ENCODE measurements around the gene APCDD1L. TPM values are rescaled to one million over a fixed set of nuclear protein-coding genes. Genes with fewer than 3 reads are reported as not detected.
A peak's percentile ranks its signal among the peaks of the same experiment; 100 is the strongest.

The APCDD1L gene
- total RNA-seq, 6 experiments from 2014 or later, result 14.5 to 43.3 (median 34.9) TPM

DNA sequence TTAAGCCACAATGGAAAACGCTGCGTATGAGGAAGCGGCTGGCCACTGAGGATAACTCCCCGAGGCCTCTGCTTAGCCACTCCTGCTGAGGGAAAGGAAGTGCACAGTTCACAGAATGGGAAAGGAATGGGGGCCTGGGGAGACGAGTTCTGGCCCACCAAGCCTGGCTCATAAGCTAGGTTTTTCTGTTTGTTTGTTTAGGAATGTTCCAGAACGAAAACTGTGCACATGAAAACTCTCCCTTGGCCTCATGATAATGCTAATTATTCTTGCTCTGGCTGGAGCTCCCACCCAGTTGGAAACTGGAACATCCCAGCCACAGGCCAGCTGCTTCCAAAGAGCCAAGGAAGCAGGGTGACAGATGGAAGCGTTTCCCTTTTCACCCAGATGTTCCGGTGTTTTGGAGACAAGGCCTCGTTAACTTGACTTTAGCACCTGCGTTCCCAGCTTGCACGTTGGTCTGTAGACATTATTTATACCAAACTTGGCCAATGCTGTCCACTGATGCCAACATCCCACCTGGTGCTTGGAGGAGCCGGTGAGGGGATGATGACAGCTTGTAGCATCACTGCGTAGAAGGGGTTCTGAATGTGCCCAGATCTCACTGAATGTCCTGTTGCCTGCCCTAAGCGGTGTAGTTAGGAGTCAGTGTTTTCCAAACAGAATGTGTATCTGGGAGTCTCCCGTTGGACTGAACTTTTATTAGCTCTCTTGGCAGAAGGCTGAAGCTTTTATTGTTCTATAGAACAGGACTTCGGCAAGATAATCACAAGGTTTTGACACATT is 34.5 kb downstream of the APCDD1L start:
- H3K4me3 Mint-ChIP-seq, result no peak overlapping the region
- TF ChIP-seq, protein P1, sequence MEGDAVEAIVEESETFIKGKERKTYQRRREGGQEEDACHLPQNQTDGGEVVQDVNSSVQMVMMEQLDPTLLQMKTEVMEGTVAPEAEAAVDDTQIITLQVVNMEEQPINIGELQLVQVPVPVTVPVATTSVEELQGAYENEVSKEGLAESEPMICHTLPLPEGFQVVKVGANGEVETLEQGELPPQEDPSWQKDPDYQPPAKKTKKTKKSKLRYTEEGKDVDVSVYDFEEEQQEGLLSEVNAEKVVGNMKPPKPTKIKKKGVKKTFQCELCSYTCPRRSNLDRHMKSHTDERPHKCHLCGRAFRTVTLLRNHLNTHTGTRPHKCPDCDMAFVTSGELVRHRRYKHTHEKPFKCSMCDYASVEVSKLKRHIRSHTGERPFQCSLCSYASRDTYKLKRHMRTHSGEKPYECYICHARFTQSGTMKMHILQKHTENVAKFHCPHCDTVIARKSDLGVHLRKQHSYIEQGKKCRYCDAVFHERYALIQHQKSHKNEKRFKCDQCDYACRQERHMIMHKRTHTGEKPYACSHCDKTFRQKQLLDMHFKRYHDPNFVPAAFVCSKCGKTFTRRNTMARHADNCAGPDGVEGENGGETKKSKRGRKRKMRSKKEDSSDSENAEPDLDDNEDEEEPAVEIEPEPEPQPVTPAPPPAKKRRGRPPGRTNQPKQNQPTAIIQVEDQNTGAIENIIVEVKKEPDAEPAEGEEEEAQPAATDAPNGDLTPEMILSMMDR (IDR thresholded peaks at IDR 0.05), result no peak
- DNase-seq, result no peak
- peaks cover 14% of the 10 kb centered on the region for H3K4me1 Mint-ChIP-seq (ENCODE audit: low read depth)
- H3K36me3 Mint-ChIP-seq (ENCODE audit: low read depth), result peaks cover 51% of the 10 kb centered on the region
- no peak overlapping the region for H3K27ac Mint-ChIP-seq
- H3K9me3 Mint-ChIP-seq, result peaks cover 20% of the 10 kb centered on the region
- no peaks in the 10 kb centered on the region; the same call in 1 of the 2 replicates for H3K27me3 Mint-ChIP-seq (ENCODE audit: insufficient read depth)

DNA sequence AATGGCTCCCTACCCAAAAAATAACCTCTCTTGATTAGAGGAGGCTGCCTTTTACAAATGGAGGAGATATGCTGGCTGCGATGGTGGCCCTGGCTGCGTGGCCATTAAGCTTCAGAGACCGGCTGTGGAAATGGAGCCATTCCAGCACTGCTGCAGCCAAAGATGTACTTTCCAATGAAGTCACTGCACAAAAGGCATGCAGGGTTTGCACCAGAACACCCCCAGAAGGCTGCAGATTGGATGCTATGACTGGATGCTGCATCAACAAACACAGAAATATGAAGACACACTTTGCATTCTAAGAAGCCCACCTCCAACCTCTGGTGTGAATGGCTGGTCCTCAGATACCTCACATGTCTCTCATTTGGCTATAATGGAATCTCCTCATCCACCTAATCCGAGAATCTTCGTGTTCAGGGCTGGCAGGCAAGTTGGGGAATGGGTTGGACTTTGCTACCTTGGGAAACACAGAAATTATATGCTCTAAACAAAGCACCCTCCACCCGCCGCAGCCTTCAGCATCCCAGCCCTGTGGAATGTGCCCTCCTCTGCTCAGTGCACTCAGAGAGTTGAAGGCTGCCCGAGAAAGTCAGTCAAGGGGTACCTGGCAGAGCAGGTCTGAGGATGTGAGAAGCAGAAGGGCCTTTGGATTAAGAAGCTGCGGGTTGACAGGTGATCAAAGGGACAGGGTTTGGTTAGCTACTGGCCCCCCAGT is 35.3 kb downstream of the APCDD1L start:
- Mint-ChIP-seq H3K4me3 (no peak overlapping the region), H3K27me3 (ENCODE audit: insufficient read depth) (no peaks in the 10 kb centered on the region; the same call in 1 of the 2 replicates), H3K9me3 (peaks cover 14% of the 10 kb centered on the region), H3K27ac (no peak overlapping the region), H3K4me1 (ENCODE audit: low read depth) (peaks cover 14% of the 10 kb centered on the region), H3K36me3 (ENCODE audit: low read depth) (peaks cover 42% of the 10 kb centered on the region)
- DNase-seq, result no peak
- TF ChIP-seq, protein P1 (IDR thresholded peaks at IDR 0.05), result no peak

DNA sequence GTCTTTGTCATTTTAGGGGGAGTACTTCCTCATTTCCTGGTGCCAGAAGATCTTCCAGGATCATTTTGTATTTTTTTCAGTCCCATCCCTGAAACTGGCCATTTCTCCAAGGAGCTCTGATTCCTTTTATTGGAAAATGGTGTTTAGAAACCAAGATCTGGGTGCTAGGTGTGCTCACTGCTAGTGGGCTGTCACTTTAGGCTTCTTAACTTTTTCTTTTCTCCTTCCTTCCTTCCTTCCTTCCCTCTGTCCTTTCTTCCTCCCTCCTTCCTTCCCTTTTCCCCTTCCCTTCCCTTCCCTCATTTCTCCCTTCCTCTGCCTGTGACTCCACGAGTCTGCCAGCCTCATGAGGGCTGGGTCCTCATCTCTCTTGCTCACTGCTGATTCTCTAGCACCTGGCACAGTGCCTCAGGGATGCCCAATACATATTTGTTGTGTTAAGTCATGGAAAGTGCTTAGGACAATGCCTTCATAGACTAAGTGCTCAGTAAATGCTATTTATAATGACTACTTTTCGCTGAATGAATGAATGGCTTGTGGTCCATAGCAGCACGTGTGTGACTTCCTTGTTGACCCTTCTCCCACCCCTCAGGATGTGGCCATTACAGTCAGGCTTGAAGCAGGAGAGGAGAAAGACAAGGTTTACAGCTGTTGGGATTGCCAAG is 36.9 kb downstream of the APCDD1L start:
- TF ChIP-seq, protein P1 (IDR thresholded peaks at IDR 0.05), result no peak
- Mint-ChIP-seq H3K4me1 (ENCODE audit: low read depth) (peaks cover 14% of the 10 kb centered on the region), H3K36me3 (ENCODE audit: low read depth) (peaks cover 36% of the 10 kb centered on the region), H3K27ac (no peak overlapping the region), H3K27me3 (ENCODE audit: insufficient read depth) (no peaks in the 10 kb centered on the region; the same call in 1 of the 2 replicates), H3K4me3 (no peak overlapping the region), H3K9me3 (peaks cover 13% of the 10 kb centered on the region)
- DNase-seq, result peak; percentile 13

DNA sequence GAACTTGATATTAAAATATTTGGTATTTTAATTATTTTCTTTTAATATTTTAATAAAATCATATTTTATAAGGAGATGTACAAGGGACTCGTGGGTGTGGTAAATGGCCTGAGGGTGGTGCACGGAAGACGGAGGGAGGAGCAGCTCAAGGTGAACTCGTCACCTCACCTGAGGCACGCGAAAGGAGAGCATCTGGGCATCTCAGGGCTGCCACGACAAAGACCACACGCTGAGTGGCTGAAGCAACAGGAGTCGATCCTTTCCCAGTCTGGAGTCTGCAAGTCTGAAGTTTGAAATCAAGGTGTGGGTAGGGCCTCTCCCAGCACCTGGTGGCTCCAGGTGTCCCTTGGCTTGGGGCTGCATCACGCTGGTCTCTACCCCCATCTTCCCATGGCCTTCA is 39.7 kb downstream of the APCDD1L start:
- no peak for DNase-seq
- peaks cover 5% of the 10 kb centered on the region; the same call in 1 of the 2 replicates for H3K4me1 Mint-ChIP-seq (ENCODE audit: low read depth)
- TF ChIP-seq, protein P1 (IDR thresholded peaks at IDR 0.05), result no peak
- H3K9me3 Mint-ChIP-seq, result peaks cover 13% of the 10 kb centered on the region
- H3K27ac Mint-ChIP-seq, result no peak overlapping the region
- no peak overlapping the region for H3K4me3 Mint-ChIP-seq
- H3K27me3 Mint-ChIP-seq (ENCODE audit: insufficient read depth), result no peaks in the 10 kb centered on the region; the same call in 1 of the 2 replicates
- H3K36me3 Mint-ChIP-seq (ENCODE audit: low read depth), result peaks cover 21% of the 10 kb centered on the region
